HFF-Myc (cell line): ENCODE results near the gene TPRN.
A peak's percentile ranks its signal among the peaks of the same experiment; 100 is the strongest.

Experiments
- DNase-seq: peaks from one replicate; pipeline ENCODE4 v3.0.0-alpha.2; 2011; ENCODE audit warnings: low read depth; ENCODE audit errors: extremely low read depth
- H3K4me3 ChIP-seq: replicated peaks from 2 replicates; pipeline ENCODE4 v1.5.1; 2011; ENCODE audit warnings: low read depth, mild to moderate bottlenecking, control low read depth, low read length
- TF ChIP-seq, protein P1 (sequence below): IDR thresholded peaks from 2 replicates; pipeline ENCODE4 v1.5.1; 2012; ENCODE audit warnings: mild to moderate bottlenecking, low read depth, low read length, control low read depth; ENCODE audit errors: missing control alignments

TPRN gene

DNA sequence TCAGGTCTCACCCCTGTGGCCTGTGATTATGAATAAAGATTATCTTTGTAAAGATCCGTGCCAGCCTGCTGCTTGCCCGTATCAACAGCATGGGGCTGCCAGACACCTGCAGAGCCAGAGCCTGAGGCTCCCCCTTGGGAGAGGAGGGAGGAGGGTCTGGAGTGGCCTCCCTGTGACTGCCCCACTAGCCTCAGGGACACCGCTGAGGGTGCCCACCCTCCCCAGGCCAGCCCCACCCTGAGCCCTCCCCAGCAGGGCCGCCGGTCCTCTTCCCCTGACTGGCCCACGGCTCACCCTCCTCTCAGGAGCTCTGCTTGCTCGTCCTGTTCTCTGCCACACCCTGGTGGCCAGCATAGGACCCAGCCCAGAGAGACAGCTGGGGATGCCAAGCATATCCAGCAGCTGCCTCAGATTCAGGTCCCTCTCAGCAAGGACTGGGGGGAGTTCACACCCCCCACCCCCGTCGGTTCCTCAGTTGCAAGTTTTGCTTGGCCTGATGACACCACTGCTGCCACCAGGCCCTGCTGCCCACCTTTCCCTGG lies 10.2 kb downstream of the TPRN start:
- TF ChIP-seq, protein P1, sequence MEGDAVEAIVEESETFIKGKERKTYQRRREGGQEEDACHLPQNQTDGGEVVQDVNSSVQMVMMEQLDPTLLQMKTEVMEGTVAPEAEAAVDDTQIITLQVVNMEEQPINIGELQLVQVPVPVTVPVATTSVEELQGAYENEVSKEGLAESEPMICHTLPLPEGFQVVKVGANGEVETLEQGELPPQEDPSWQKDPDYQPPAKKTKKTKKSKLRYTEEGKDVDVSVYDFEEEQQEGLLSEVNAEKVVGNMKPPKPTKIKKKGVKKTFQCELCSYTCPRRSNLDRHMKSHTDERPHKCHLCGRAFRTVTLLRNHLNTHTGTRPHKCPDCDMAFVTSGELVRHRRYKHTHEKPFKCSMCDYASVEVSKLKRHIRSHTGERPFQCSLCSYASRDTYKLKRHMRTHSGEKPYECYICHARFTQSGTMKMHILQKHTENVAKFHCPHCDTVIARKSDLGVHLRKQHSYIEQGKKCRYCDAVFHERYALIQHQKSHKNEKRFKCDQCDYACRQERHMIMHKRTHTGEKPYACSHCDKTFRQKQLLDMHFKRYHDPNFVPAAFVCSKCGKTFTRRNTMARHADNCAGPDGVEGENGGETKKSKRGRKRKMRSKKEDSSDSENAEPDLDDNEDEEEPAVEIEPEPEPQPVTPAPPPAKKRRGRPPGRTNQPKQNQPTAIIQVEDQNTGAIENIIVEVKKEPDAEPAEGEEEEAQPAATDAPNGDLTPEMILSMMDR = peak; percentile 4

DNA sequence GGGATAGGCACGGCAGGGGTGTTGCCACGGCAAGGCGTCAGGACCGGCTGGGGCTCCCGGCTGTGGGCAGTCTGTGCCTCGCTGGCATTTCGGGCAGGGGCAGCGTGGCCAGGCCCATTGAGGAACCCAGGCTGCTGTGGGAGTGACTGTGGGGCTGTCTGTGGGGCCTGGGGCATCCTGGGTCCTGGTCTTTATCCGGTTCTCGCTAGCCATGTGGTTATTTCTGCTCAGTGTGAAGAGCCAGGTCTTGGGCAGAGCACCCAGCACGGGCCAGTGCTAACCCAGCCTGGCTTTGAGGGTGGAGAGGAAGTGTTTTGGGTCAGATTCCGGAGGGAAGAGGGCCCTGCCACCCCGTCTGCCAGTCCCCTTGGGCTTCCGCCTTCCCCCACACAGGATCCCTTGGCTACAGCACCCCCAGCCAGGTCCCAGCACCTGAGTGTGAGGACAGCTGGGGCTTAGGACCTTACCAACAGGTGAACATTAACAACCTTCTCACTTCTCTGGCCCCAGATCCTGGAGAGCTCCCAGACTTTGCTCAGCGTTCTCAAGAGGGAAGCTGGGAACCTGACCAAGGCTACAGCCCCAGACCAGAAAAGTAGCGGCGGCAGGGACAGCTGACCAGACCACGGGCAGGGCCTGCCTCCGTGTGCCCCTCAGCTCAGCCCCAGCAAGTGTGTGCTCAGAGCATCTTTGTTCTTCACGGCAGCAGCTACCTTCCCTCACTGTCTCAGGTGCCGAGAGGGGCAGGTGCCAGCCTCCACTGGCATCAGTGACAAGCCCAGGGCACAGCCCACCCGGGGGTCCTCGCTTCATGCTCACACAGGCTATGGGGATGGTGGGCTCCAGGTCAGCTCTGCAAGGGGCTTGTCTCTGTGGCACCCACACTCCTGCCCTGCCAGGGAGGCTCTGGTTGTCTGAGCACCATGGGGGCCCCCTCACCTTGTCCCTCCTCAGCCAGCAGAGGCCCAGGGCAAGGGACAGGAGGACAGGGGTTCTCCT lies 10.9 kb downstream of the TPRN start:
- DNase-seq = no peak
- TF ChIP-seq, protein P1 = no peak
- H3K4me3 ChIP-seq = peak overlapping the region; percentile 94

More for the DNA sequence above, 10.2 kb downstream of the TPRN start:
- peak overlapping the region; percentile 94; the same call in 1 of the 2 replicates for H3K4me3 ChIP-seq
- no peak for DNase-seq

DNA sequence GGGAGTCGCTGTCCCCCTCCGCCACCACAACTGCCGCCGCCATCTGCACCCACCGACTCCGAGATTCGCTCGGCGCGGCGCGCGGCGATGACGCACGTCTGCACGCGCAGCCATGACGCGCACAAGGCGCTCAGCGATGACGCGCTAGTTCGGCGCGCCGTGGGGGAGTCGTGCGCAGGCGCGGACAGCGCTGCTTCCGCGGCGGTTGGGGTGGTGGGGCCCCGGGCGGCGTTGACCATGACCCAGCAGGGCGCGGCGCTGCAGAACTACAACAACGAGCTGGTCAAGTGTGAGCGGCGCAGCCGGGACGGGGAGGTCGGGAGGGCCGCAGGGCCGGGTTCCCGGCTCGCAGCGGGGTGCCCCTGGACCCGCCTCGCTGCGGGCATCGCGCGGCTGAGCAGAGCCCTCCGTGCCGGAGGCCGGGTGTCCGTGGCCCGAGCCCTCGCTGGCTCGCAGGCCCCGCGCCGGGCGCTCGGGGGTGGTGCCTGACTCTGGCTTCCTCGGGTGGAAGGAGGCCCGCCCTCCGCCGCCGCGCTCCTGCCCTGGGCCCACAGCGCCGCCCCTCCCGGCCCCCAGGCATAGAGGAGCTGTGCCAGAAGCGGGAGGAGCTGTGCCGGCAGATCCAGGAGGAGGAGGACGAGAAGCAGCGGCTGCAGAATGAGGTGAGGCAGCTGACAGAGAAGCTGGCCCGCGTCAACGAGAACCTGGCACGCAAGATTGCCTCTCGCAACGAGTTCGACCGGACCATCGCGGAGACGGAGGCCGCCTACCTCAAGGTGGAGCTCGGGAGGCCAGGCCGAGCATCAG lies 11.8 kb downstream of the TPRN start, which contains the start of the genes ANAPC2 and SSNA1:
Gene ANAPC2, minus strand, starts transcription at position 71 of the 807 bp plus-strand sequence. Its CDS starts 28 bp downstream, at position 43.
Gene SSNA1, plus strand, starts transcription at position 187 of the 807 bp plus-strand sequence. Its CDS starts 51 bp downstream, at position 238.
- TF ChIP-seq, protein P1 = peak; percentile 37
- peak; percentile 75 for DNase-seq
- H3K4me3 ChIP-seq = peak within 1 kb of the TSS; percentile 94

DNA sequence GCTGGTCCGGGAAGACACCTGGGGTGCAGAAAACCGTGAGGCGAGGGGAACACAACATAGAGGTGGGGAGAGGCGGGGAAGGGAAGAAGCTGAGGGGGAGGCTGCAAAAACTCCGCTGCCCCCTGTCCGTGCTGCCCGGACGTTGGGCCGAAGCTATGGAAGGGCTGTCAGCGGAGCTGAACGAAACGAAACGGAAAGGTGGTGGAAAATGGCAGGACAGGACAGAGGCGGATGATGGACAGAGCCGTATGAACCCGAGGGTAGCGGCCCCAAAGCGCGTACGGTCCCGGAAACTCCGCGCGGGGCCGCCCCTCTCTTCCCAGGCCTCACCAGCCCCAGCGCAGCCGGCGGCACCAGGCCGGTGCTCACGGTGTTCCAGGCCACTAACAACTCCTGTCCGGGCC lies 12.5 kb downstream of the TPRN start:
- DNase-seq = no peak
- peak overlapping the region; percentile 94 for H3K4me3 ChIP-seq
- TF ChIP-seq, protein P1 = no peak

DNA sequence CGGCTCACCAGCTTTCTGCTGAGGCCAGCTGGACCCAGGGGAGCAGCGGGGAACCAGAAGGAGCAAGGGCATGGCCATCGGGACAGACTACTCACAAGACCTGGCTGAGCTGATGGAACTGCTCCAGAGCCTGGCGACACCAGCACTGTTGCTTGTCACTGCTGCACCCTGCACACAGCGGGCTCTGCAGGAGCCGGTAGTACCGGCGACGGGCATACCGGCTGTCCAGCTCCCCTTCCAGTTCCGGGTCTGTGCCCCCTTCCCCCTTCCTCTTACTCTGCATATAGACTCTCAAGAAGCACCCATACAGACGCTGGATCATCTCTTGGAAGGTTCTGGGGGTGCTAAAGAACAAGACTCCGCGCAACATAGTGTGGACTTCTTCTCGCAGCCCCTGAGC lies 13.2 kb downstream of the TPRN start:
- peak overlapping the region; percentile 94 for H3K4me3 ChIP-seq
- no peak for DNase-seq
- TF ChIP-seq, protein P1 = no peak

DNA sequence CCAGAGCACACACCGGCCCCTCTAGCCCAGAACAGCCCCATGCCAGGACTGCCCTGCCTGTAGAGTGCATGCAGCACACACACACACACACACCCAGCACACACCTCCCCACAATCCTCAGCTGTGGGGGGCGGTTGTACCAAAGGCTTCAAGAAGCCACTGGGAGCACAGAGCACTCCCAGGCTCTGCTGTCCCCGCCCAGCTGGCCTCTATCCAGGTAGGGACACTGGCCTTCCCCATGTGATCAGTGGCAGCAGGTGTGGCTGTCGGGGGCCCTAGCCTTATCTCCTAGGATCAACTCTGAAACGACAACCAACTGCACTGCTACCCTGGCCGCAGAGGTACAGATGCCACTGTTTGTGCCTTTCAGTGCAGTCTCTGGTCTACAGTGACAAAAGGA lies 14.2 kb downstream of the TPRN start:
- no peak overlapping the region for H3K4me3 ChIP-seq
- TF ChIP-seq, protein P1 = no peak
- no peak for DNase-seq
